SKM-1 treated with dmso at 0.1 percent for 144 hours (cell line): ENCODE measurements around the gene ALOX15.
"Not testable (repeated sequence)": the region's sequence is repeated elsewhere in the genome, so short reads cannot be mapped to it uniquely, and the experiment has no call there.

Experiments used
- DNase-seq: peaks from one replicate; lab custom pipeline; 2025; ENCODE audit not compliant: unreplicated experiment; lab: John Stamatoyannopoulos, UW

The ALOX15 gene

GRCh38 chr17:4617590-4618351 is 23.7 kb downstream of the ALOX15 start:
- DNase-seq = no peak

- DNase-seq = no peak
Observed at GRCh38 chr17:4617090-4617489, 24.4 kb downstream of the ALOX15 start.

DNA sequence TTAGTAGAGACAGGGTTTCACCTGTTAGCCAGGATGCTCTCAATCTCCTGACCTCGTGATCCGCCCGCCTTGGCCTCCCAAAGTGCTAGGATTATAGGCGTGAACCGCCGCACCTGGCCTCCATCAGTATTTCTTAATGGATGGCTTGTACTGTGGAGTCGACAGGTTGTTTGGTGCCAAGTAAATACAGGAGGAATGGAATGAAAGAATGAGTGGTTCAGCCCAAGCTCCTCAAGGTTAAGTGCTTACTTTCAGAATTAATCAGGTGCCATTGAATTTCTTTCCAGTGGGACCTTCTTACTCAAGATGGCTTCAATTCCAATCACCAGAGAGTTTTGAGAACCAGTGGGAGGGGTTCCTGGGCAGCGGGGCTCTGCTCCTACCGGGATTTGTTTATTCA is 25.0 kb downstream of the ALOX15 start:
- no peak for DNase-seq

- DNase-seq = no peak
Observed at GRCh38 chr17:4610656-4611055, 30.8 kb downstream of the ALOX15 start.

DNA sequence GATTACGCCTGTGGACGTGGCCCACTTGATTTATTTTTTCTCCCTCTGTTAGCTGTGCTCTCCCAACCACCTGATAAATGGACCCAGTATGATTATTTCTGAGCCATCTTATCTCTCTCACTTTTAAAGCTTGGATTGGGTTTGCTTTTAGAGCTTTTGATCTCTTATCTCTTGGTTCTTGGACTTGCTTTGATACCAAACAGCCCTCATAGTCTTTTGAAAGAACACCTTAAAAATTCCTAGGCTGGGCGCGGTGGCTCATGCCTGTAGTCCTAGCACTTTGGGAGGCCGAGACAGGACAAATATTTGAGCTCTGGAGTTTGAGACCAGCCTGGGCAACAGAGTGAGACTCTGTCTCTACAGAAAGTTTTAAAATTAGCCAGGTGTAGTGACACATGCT is 31.3 kb downstream of the ALOX15 start:
- DNase-seq = no peak

DNA sequence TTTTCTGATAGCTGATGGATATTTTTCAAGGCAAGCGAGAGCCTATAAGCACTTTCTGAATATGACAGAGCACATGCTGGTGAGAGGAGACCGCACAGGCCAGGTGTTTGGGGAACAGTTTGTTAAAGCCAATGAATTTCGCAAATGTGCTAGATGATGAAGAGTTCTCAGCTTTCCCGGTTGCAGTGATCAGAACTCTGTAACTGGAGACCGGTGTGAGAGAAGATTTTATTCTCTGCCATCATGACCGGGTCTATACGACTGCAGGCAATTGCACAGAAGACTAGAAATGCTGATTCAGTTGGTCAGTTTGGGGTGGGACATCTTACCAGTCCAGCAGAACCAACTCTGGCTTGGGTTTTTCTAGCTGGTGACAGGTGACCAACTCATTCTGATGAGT is 31.7 kb downstream of the ALOX15 start:
- DNase-seq = no peak

GRCh38 chr17:4607773-4608187 is 33.7 kb downstream of the ALOX15 start:
- DNase-seq = no peak

DNA sequence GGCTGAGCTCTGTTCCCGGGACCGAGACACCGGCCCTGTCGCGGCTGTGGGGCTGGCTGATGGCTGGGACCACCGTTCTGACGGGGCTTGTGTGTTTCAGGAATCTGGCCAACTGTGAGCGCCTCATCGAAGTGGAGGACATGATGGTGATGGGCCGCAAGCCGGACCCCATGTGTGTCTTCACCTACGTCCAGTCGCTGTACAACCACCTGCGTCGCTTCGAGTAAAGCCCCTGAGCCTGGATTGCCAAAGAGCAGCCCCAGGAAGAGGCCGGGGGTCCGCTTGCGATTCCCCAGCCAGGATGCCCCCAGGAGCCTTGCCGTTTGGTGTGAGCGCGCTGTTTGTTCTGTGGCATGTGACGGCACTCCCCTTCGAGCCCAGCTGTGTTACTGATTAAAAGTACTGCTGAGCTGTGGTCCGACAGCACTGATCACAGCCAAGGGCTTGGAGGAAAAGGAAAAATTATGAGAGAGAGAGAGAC is 34.2 kb downstream of the ALOX15 start:
- DNase-seq = no peak

DNA sequence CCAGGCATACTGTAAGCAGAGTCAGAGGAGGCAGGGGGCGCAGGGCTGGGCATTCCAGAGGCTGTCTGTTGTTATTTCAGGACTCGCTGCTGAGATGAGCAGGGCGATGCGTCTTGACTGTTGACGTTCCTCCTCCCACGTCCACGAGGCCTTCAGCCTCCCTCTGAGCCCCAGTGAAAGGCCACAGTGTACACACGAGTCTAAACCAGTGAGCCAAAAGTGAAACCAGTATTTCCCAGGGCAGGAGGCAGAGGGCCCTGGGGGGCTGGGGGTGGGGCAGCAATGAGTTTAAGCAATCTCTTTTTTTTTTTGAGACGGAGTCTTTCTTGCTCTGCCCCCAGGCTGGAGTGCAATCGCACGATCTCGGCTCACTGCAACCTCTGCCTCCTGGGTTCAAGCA is 35.7 kb downstream of the ALOX15 start:
- no peak for DNase-seq

DNA sequence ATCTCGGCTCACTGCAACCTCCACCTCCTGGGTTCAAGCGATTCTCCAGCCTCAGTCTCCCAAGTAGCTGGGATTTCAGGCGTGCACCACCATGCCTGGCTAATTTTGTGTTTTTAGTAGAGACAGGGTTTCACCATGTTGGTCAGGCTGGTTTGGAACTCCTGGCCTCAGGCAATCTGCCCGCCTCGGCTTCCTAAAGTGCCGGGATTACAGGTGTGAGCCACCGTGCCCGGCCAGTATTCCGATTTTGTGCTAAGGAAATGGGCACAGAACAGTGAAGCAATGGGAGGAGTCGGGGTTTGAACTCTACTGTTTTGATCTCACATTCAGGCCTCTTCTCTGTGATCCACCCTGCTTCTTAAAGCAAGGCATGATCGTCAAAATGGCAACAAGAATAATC is 36.7 kb downstream of the ALOX15 start:
- not testable (repeated sequence) for DNase-seq

DNA sequence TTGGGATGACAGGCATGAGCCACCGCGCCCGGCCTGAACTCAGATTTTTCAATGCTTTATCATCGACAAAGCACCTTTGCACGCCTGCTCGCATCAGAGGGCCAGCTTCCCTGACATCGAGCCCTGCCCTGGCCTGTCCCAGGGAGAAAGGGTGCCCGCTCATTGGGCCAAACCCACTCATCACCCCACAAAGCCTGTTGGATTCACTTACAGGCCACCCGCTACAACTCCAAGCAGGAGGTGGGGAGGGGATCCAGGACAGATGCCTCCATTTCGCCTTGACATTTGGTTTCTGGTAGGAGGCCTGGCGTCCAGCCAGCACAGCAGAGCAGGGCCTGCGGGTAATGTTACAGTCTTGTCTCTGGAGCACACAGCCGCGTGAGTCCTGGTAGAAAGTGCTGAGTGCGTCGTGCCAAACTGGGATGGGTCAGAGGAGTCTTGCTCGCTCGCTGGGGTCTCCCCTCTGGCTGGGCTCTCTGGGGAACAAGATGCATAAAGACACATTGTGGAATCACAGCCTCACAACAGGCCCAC is 37.3 kb downstream of the ALOX15 start:
- DNase-seq = no peak

- DNase-seq = no peak
Observed at GRCh38 chr17:4602041-4602440, 39.4 kb downstream of the ALOX15 start.

DNA sequence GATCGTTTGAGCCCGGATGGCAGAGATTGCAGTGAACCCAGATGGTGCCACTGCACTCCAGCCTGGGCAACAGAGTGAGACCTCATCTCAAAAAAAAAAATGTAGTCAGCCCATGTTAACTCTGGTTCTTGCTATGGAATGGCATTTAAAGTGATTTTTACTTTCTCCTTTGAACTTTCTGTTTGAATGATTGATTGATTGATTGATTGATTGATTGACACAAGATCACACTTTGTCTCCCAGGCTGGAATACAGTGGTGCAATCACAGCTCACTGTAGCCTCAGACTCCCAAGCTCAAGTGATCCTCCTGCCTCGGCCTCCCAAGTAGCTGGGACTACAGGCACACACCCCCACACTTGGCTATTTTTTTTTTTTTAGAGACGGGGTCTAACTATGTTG is 40.2 kb downstream of the ALOX15 start:
- no peak for DNase-seq

- no peak for DNase-seq
Observed at GRCh38 chr17:4600563-4600962, 40.9 kb downstream of the ALOX15 start.

- no peak for DNase-seq
Observed at GRCh38 chr17:4599505-4600281, 41.8 kb downstream of the ALOX15 start.

GRCh38 chr17:4598776-4599504 is 42.5 kb downstream of the ALOX15 start:
- DNase-seq = no peak

DNA sequence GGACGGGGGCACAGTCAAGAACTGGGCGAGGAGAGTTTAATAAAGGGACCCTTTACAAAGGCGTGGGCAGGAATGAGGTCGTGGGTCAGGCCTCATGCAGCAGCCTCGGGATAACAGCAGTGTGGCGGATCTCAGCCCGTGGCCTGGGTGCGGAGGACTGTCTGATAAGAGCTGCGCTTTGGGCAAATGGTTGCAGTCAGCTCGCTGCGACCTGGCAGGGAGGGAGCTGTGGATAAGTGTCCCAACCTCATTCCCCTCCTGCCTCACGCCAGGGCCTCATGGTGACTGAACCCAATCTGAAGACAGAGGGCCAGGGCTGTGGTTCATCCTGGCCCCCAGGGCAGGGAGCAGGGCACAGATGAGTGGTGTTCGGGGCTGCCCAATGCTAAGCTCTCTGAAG is 43.5 kb downstream of the ALOX15 start:
- DNase-seq = no peak

- DNase-seq = no peak
Observed at GRCh38 chr17:4596636-4597380, 44.7 kb downstream of the ALOX15 start.

GRCh38 chr17:4595685-4596342 is 45.7 kb downstream of the ALOX15 start:
- DNase-seq = not testable (repeated sequence)
